Epithelial cell of prostate (primary cell): ENCODE data around the gene CATSPERZ.

Source experiments
- DNase-seq: peaks from one replicate; pipeline ENCODE4 v3.0.0-alpha.2; 2011; ENCODE audit warnings: low read depth, low spot score
- H3K27ac ChIP-seq: fragments of 450-650 bp; 2 replicates; pipeline ENCODE4 v1.5.1; 2017; ENCODE audit warnings: mild to moderate bottlenecking

Gene CATSPERZ

GRCh38 chr11:64284048-64284961 is 15.9 kb upstream of the CATSPERZ start, which contains the start of gene BAD:
BAD (minus strand) TSS chr11:64284665; CDS start chr11:64284368, 297 bp downstream.
- DNase-seq, result peak; percentile 45
- peak within 1 kb of the TSS; percentile 92 for H3K27ac ChIP-seq

GRCh38 chr11:64284962-64285884 is 14.9 kb upstream of the CATSPERZ start, which contains the start of gene GPR137:
GPR137 (plus strand) TSS chr11:64285848; CDS start chr11:64286525, 677 bp downstream.
- peak within 1 kb of the TSS; percentile 92 for H3K27ac ChIP-seq
- DNase-seq, result no peak

- peak overlapping the region; percentile 92 for H3K27ac ChIP-seq
- DNase-seq, result no peak
Observed at GRCh38 chr11:64285885-64286800, 14.0 kb upstream of the CATSPERZ start.

- no peak overlapping the region for H3K27ac ChIP-seq
- no peak for DNase-seq
Observed at GRCh38 chr11:64286801-64287159, 13.4 kb upstream of the CATSPERZ start.

GRCh38 chr11:64287676-64288352 is 12.3 kb upstream of the CATSPERZ start:
- DNase-seq, result no peak
- no peak overlapping the region for H3K27ac ChIP-seq

GRCh38 chr11:64288353-64288750 is 11.8 kb upstream of the CATSPERZ start:
- no peak overlapping the region for H3K27ac ChIP-seq
- no peak for DNase-seq

- H3K27ac ChIP-seq, result no peak overlapping the region
- DNase-seq, result no peak
Observed at GRCh38 chr11:64289002-64289564, 11.1 kb upstream of the CATSPERZ start.

- no peak for DNase-seq
Observed at GRCh38 chr11:64290352-64291261, 9.6 kb upstream of the CATSPERZ start.

GRCh38 chr11:64291262-64291751 is 8.9 kb upstream of the CATSPERZ start, which contains the start of gene KCNK4:
KCNK4 (plus strand) TSS chr11:64291302; CDS start chr11:64293019, 1,717 bp downstream.
- DNase-seq, result no peak
- no peak within 1 kb of the TSS for H3K27ac ChIP-seq

More at GRCh38 chr11:64290352-64291261, 9.6 kb upstream of the CATSPERZ start:
- no peak overlapping the region for H3K27ac ChIP-seq

GRCh38 chr11:64291752-64292459 is 8.3 kb upstream of the CATSPERZ start:
- no peak overlapping the region for H3K27ac ChIP-seq

GRCh38 chr11:64292460-64293254 is 7.5 kb upstream of the CATSPERZ start:
- DNase-seq, result no peak
- no peak overlapping the region for H3K27ac ChIP-seq

More at GRCh38 chr11:64291752-64292459, 8.3 kb upstream of the CATSPERZ start:
- DNase-seq, result no peak

GRCh38 chr11:64294774-64295173 is 5.4 kb upstream of the CATSPERZ start:
- no peak for DNase-seq

GRCh38 chr11:64295760-64296159 is 4.4 kb upstream of the CATSPERZ start:
- no peak overlapping the region for H3K27ac ChIP-seq
- DNase-seq, result no peak

More at GRCh38 chr11:64294774-64295173, 5.4 kb upstream of the CATSPERZ start:
- H3K27ac ChIP-seq, result no peak overlapping the region

GRCh38 chr11:64296236-64296635 is 3.9 kb upstream of the CATSPERZ start:
- no peak for DNase-seq

GRCh38 chr11:64296830-64297698 is 3.1 kb upstream of the CATSPERZ start:
- DNase-seq, result no peak
- H3K27ac ChIP-seq, result no peak overlapping the region

More at GRCh38 chr11:64296236-64296635, 3.9 kb upstream of the CATSPERZ start:
- H3K27ac ChIP-seq, result no peak overlapping the region
